T-cell (primary cell): ENCODE results near the gene SAMD8. TPM values are rescaled to one million over a fixed set of nuclear protein-coding genes. Genes with fewer than 3 reads are reported as not detected.
A peak's percentile ranks its signal among the peaks of the same experiment; 100 is the strongest.

Source experiments
- ATAC-seq, 4 experiments: fragments of 200-7000 bp in 3 of 4; fragments of 150-1000 bp in 1 of 4; cut with Tn5 transposase; replicated peaks in 1 of 4; 1 replicate in 3 of 4; 2 replicates in 1 of 4; pipeline ENCODE4 v1.10.0; 2021; ENCODE audit warnings: moderate library complexity in 3 of 4, mild to moderate bottlenecking in 2 of 4, moderate number of reproducible peaks in 1 of 4
- CTCF ChIA-PET, 2 donors: fragments of 300-600 bp; sonication (Branson Sonifier 250); formaldehyde crosslinking; loops; one replicate each; lab custom pipeline; 2022; ENCODE audit warnings: antibody characterized with exemption in 2 of 2; lab: Charles Lee
- POLR2A ChIA-PET, 2 donors: fragments of 300-600 bp; sonication (Branson Sonifier 250); formaldehyde crosslinking; loops; one replicate each; lab custom pipeline; 2022; ENCODE audit warnings: antibody characterized with exemption in 2 of 2; lab: Charles Lee
- DNase-seq, 35 experiments: peaks; one replicate each; pipeline versions ENCODE4 v3.0.0 to v3.0.0-alpha.2; 2013 to 2023
- H3K27ac ChIP-seq: one replicate; pipeline ENCODE4 v1.5.1; 2013; ENCODE audit warnings: low read length
- H3K27me3 ChIP-seq, 2 experiments: replicated peaks in 1 of 2; 1 replicate in 1 of 2; 2 replicates in 1 of 2; pipeline versions ENCODE4 v1.6.1 to v1.7.0; 2013; ENCODE audit warnings: low read length in 1 of 2, mixed read lengths in 1 of 2; ENCODE audit not compliant: control insufficient read depth in 2 of 2, insufficient read depth in 2 of 2; ENCODE audit errors: extremely low read depth in 1 of 2
- H3K36me3 ChIP-seq, 2 donors: 1 replicate in 1 of 2; 2 replicates in 1 of 2; pipeline versions ENCODE4 v1.6.1 to v1.7.0; 2013; ENCODE audit warnings: low read length in 1 of 2; ENCODE audit not compliant: control insufficient read depth in 2 of 2, insufficient read depth in 1 of 2; ENCODE audit errors: extremely low read depth in 1 of 2
- H3K4me1 ChIP-seq, 2 experiments: 1 replicate in 1 of 2; 2 replicates in 1 of 2; pipeline versions ENCODE4 v1.6.1 to v1.7.0; 2013; ENCODE audit warnings: low read length in 2 of 2, mixed read lengths in 1 of 2; ENCODE audit not compliant: insufficient read depth in 2 of 2, control insufficient read depth in 1 of 2; ENCODE audit errors: extremely low read depth in 1 of 2
- H3K4me3 ChIP-seq, 2 donors: 1 replicate in 1 of 2; 2 replicates in 1 of 2; pipeline versions ENCODE4 v1.5.1 to v1.7.0; 2013; ENCODE audit warnings: mild to moderate bottlenecking in 2 of 2, low read length in 1 of 2, moderate library complexity in 1 of 2; ENCODE audit not compliant: control insufficient read depth in 1 of 2; ENCODE audit errors: extremely low read depth in 1 of 2
- H3K9me3 ChIP-seq: 2 replicates; pipeline ENCODE4 v1.7.0; 2013
- H3K27ac Mint-ChIP-seq, 2 donors: one replicate each; pipeline ENCODE4 v1.8.0; 2020 to 2021; ENCODE audit warnings: mild to moderate bottlenecking in 2 of 2, mixed read lengths in 2 of 2
- H3K27me3 Mint-ChIP-seq, 2 donors: one replicate each; pipeline ENCODE4 v1.8.0; 2021 to 2022; ENCODE audit warnings: mixed read lengths in 2 of 2
- H3K36me3 Mint-ChIP-seq: one replicate; pipeline ENCODE4 v1.8.0; 2021; ENCODE audit warnings: mixed read lengths
- H3K4me1 Mint-ChIP-seq, 3 donors: one replicate each; pipeline ENCODE4 v1.8.0; 2020 to 2022; ENCODE audit warnings: mixed read lengths in 3 of 3, mild to moderate bottlenecking in 1 of 3
- H3K4me3 Mint-ChIP-seq, 3 donors: one replicate each; pipeline ENCODE4 v1.8.0; 2020 to 2022; ENCODE audit warnings: mild to moderate bottlenecking in 3 of 3, mixed read lengths in 3 of 3, moderate library complexity in 3 of 3
- H3K9me3 Mint-ChIP-seq, 3 donors: one replicate each; pipeline ENCODE4 v1.8.0; 2020 to 2022; ENCODE audit warnings: mixed read lengths in 3 of 3
- WGBS: methylation state at CpG from one replicate; pipeline ENCODE4 v1.1.5; 2013; ENCODE audit warnings: missing lambda C conversion rate; ENCODE audit not compliant: insufficient coverage; 5-methylcytosine and 5-hydroxymethylcytosine counted together
- total RNA-seq, 35 experiments: library from RNA in 6 of 35; stranded (reverse) in 6 of 35; fragments of 120-200 nt in 1 of 35; gene quantifications; one replicate each; pipeline versions ENCODE4 v1.2.1 to v1.2.4 and lab custom pipeline; 2013 to 2026

SAMD8 gene
- total RNA-seq, 5 donors from 2014 or later (not counting 1 experiment from before 2014, with no cell fraction given) = 15.6 to 28.1 (median 16.1) TPM

- Mint-ChIP-seq H3K4me1 (peaks cover 22 to 27% (median 26%) of the 10 kb centered on the region in 3 donors), H3K27me3 (no peaks in the 10 kb centered on the region), H3K4me3 (peak overlapping the region in 2 of 3 donors; percentile 42 to 50), H3K36me3 (peaks cover 14% of the 10 kb centered on the region), H3K9me3 (no peaks in the 10 kb centered on the region), H3K27ac (peak overlapping the region; percentile 11 to 63)
- no peaks in the 10 kb centered on the region for H3K27me3 ChIP-seq
- WGBS = 73% methylated on average over 2 of the region's 4 CpGs
- no peak overlapping the region for H3K27ac ChIP-seq
- H3K9me3 ChIP-seq = no peaks in the 10 kb centered on the region
- ChIA-PET CTCF (interaction anchor here in 1 of 2 donors (0.6 to 1.2 kb wide), 3 partner anchors 20 to 42 kb away, joined by 3 to 9 read pairs (median 4); no protein-coding TSS in a partner anchor), POLR2A (no interaction called here)
- DNase-seq (no peak), ATAC-seq (no peak)
- H3K4me1 ChIP-seq = peaks cover 14 to 27% of the 10 kb centered on the region in 2 experiments
- no peak overlapping the region for H3K4me3 ChIP-seq
- peaks cover 0 to 11% of the 10 kb centered on the region in 2 donors for H3K36me3 ChIP-seq
These were observed 96.7 kb downstream of the SAMD8 start for GRCh38 chr10:75208181-75208580.

- Histone ChIP-seq H3K9me3 (no peaks in the 10 kb centered on the region), H3K4me1 (peaks cover 14 to 27% of the 10 kb centered on the region in 2 experiments), H3K4me3 (peak overlapping the region; percentile 81 to 91), H3K27ac (peak overlapping the region; percentile 99), H3K27me3 (no peaks in the 10 kb centered on the region), H3K36me3 (peaks cover 0 to 19% of the 10 kb centered on the region in 2 donors)
- Mint-ChIP-seq H3K27me3 (no peaks in the 10 kb centered on the region), H3K36me3 (peaks cover 20% of the 10 kb centered on the region), H3K4me1 (peaks cover 28 to 32% (median 31%) of the 10 kb centered on the region in 3 donors), H3K4me3 (peak overlapping the region; percentile 90 to 100 (median 98)), H3K27ac (peak overlapping the region; percentile 100), H3K9me3 (no peaks in the 10 kb centered on the region)
- ChIA-PET POLR2A (interaction anchor here (0.5 to 2.1 kb wide), 13 partner anchors 10 to 1216 kb away, joined by 3 to 13 read pairs (median 6); no protein-coding TSS in a partner anchor), CTCF (interaction anchor here (0.5 to 5.0 kb wide), 10 partner anchors 10 to 39 kb away, joined by 3 to 74 read pairs (median 6); partner anchors contain the start of gene COMTD1 (in 1 of the 2))
- WGBS = 74% methylated on average over 4 of the region's 16 CpGs
- ATAC-seq (no peak), DNase-seq (no peak)
These were observed 97.8 kb downstream of the SAMD8 start for GRCh38 chr10:75209086-75209920.

- H3K4me1 ChIP-seq = peaks cover 14 to 30% of the 10 kb centered on the region in 2 experiments
- Mint-ChIP-seq H3K27ac (peak overlapping the region; percentile 100), H3K4me1 (peaks cover 31 to 32% (median 32%) of the 10 kb centered on the region in 3 donors), H3K36me3 (peaks cover 20% of the 10 kb centered on the region), H3K27me3 (no peaks in the 10 kb centered on the region), H3K9me3 (no peaks in the 10 kb centered on the region), H3K4me3 (peak overlapping the region; percentile 90 to 100 (median 98))
- H3K27me3 ChIP-seq = no peaks in the 10 kb centered on the region
- H3K36me3 ChIP-seq = peaks cover 0 to 25% of the 10 kb centered on the region in 2 donors
- ChIA-PET POLR2A (interaction anchor here (0.5 to 2.1 kb wide), 10 partner anchors 21 to 945 kb away, joined by 3 to 9 read pairs (median 3); partner anchors contain the start of gene SAMD8 (in 1 of the 2)), CTCF (interaction anchor here (0.7 to 5.0 kb wide), 9 partner anchors 16 to 384 kb away, joined by 3 to 74 read pairs (median 7); partner anchors contain the start of genes COMTD1 (in 1 of the 2) and KAT6B (in 1 of the 2))
- peak; percentile 71 to 76 (median 74) for ATAC-seq
- DNase-seq = peak in 34 of 35 experiments; percentile 65 to 87 (median 76)
- H3K4me3 ChIP-seq = peak overlapping the region; percentile 81 to 91
- WGBS = 0% methylated on average over 18 of the region's 19 CpGs
- H3K27ac ChIP-seq = peak overlapping the region; percentile 99
- H3K9me3 ChIP-seq = no peaks in the 10 kb centered on the region
These were observed 98.4 kb downstream of the SAMD8 start for GRCh38 chr10:75209921-75210281.

- ChIA-PET CTCF (interaction anchor here (0.7 to 5.0 kb wide), 13 partner anchors 16 to 1269 kb away, joined by 3 to 74 read pairs (median 4); partner anchors contain the start of genes COMTD1 (in 1 of the 2) and KAT6B (in 1 of the 2)), POLR2A (interaction anchor here (0.5 to 2.1 kb wide), 14 partner anchors 11 to 1466 kb away, joined by 3 to 9 read pairs (median 4); partner anchors contain the start of gene SAMD8 (in 2 of the 2))
- Histone ChIP-seq H3K36me3 (peaks cover 0 to 30% of the 10 kb centered on the region in 2 donors), H3K4me3 (peak within 1 kb of the TSS; percentile 91 to 94), H3K9me3 (no peaks in the 10 kb centered on the region), H3K27me3 (no peaks in the 10 kb centered on the region), H3K4me1 (peaks cover 14 to 33% of the 10 kb centered on the region in 2 experiments), H3K27ac (peak within 1 kb of the TSS; percentile 99)
- peak; percentile 87 to 94 (median 92) for ATAC-seq
- no peaks in the 10 kb centered on the region for H3K27me3 Mint-ChIP-seq
- DNase-seq = peak; percentile 88 to 99 (median 93)
- peaks cover 31 to 34% (median 32%) of the 10 kb centered on the region in 3 donors for H3K4me1 Mint-ChIP-seq
- H3K27ac Mint-ChIP-seq = peak within 1 kb of the TSS; percentile 100
- no peaks in the 10 kb centered on the region for H3K9me3 Mint-ChIP-seq
- H3K36me3 Mint-ChIP-seq = peaks cover 20% of the 10 kb centered on the region
- H3K4me3 Mint-ChIP-seq = peak within 1 kb of the TSS; percentile 90 to 100 (median 98)
- WGBS = under 1% methylated on average over 78 of the region's 80 CpGs
These were observed 99.0 kb downstream of the SAMD8 start, which contains the start of gene VDAC2 for GRCh38 chr10:75210282-75211006. Gene VDAC2, plus strand, starts transcription at chr10:75210796. Its CDS starts 363 bp downstream, at chr10:75211159.

- peaks cover 0 to 37% of the 10 kb centered on the region in 2 donors for H3K36me3 ChIP-seq
- POLR2A ChIA-PET = interaction anchor here (0.5 to 2.1 kb wide), 18 partner anchors 11 to 1466 kb away, joined by 3 to 9 read pairs (median 4); partner anchors contain the start of gene SAMD8 (in 2 of the 2)
- H3K27ac Mint-ChIP-seq = peak overlapping the region; percentile 81 to 100
- no peaks in the 10 kb centered on the region for H3K9me3 ChIP-seq
- CTCF ChIA-PET = interaction anchor here (0.6 to 5.0 kb wide), 10 partner anchors 13 to 1269 kb away, joined by 3 to 74 read pairs (median 4); partner anchors contain the start of genes COMTD1 (in 1 of the 2) and KAT6B (in 1 of the 2)
- peak overlapping the region; percentile 90 to 100 (median 98) for H3K4me3 Mint-ChIP-seq
- no peaks in the 10 kb centered on the region for H3K9me3 Mint-ChIP-seq
- H3K27me3 Mint-ChIP-seq = no peaks in the 10 kb centered on the region
- H3K27ac ChIP-seq = peak overlapping the region; percentile 99
- H3K27me3 ChIP-seq = no peaks in the 10 kb centered on the region
- peaks cover 14 to 34% of the 10 kb centered on the region in 2 experiments for H3K4me1 ChIP-seq
- H3K36me3 Mint-ChIP-seq = peaks cover 24% of the 10 kb centered on the region
- peak in 5 of 35 experiments; percentile 5 to 44 (median 8) for DNase-seq
- H3K4me3 ChIP-seq = peak overlapping the region; percentile 91 to 94
- peaks cover 36 to 38% (median 37%) of the 10 kb centered on the region in 3 donors for H3K4me1 Mint-ChIP-seq
- no peak for ATAC-seq
- under 1% methylated on average over 17 of the region's 38 CpGs for WGBS
These were observed 99.7 kb downstream of the SAMD8 start for GRCh38 chr10:75211007-75211691.
